ENCODE data around the gene MBD5.

MBD5 gene

DNA sequence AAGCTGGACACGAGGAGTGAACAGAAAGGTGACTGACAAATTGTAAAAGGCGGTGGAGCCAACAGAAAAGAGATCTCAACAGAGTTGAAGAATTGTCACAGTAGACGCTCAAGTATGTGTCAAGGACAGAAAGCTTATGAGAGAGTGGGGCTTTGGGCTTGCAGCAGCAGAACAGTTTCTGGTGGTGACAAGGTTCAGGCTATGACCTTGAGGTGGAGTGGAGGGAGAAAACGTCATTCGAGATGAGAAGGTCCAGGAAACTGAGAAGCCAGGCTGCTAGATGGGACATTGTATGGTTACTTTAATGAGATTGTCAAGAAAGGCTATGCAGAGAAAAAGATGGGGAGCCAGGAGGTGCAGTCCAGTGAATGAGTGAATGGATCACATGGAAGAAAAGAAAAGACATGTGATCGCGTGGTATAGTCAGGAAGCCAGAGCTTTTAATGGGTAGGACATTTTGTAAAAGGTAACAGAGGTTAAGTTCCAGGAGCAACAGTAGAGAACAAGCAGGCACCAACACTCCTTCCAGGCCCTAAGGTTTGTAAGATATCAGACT, 532.5 kb downstream of the MBD5 start:
- no peak for DNase-seq

- DNase-seq = no peak
These were observed 533.8 kb downstream of the MBD5 start for GRCh38 chr2:148554459-148555247.

- DNase-seq = no peak
These were observed 534.9 kb downstream of the MBD5 start for GRCh38 chr2:148555622-148556294.

GRCh38 chr2:148557844-148558436, 537.0 kb downstream of the MBD5 start:
- peak; percentile 31 for DNase-seq

- no peak for DNase-seq
These were observed 539.6 kb downstream of the MBD5 start for GRCh38 chr2:148560496-148560895.

DNA sequence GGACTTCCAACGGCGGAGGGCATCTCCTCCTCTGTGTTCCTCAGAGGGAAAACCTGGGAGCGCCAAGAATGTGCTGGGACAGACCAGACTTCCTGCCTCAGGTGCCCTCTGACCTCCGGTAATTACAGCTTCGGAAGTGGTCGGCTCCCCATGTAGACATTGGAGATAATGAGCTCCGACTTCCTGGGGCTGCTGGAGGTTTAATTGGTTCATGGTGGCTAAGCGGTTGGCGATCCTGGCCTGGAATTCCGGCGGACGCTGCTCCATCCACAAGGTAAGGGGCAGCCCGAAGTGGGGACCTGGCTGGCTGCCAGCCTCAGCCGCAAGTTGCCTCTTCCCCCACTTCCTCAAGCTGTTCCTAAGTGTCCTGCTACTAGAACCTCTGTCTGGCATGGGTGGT, 540.5 kb downstream of the MBD5 start:
- DNase-seq = no peak

- DNase-seq = no peak
These were observed 544.5 kb downstream of the MBD5 start for GRCh38 chr2:148565272-148565894.
